GM23338 (cell line): ENCODE results near the gene RAB17.

Experiments used
- CREB1 ChIP-seq: fragments of 250-450 bp; sonication (Bioruptor Pico); IDR thresholded peaks from 2 replicates; pipeline ENCODE4 v1.5.0; 2020; ENCODE audit warnings: low read depth, mild to moderate bottlenecking, moderate library complexity
- CTCF ChIP-seq, 2 experiments: fragments of 200-600 bp in 1 of 2; sonication (generic) in 1 of 2; conservative IDR thresholded peaks; 2 replicates each; pipeline versions ENCODE4 v1.5.1 to v1.6.1; 2016 to 2017; ENCODE audit warnings: antibody characterized with exemption in 2 of 2, low read depth in 2 of 2, mild to moderate bottlenecking in 2 of 2, moderate library complexity in 1 of 2
- EZH2 ChIP-seq: fragments of 200-600 bp; sonication (generic); IDR thresholded peaks from one replicate; pipeline ENCODE4 v1.8.0; 2017; ENCODE audit warnings: antibody characterized with exemption, mild to moderate bottlenecking, low read depth; ENCODE audit not compliant: unreplicated experiment
- EZH2phosphoT487 ChIP-seq: fragments of 200-600 bp; sonication (generic); IDR thresholded peaks from one replicate; pipeline ENCODE4 v1.8.1; 2018; ENCODE audit warnings: antibody characterized with exemption; ENCODE audit not compliant: unreplicated experiment
- JUNB ChIP-seq: IDR thresholded peaks from one replicate; pipeline ENCODE4 v1.6.1; 2016; ENCODE audit warnings: antibody characterized with exemption; ENCODE audit not compliant: unreplicated experiment
- POLR2AphosphoS5 ChIP-seq: IDR thresholded peaks from 2 replicates; pipeline ENCODE4 v1.6.1; 2016; ENCODE audit warnings: antibody characterized with exemption, low read depth
- STAT1 ChIP-seq: IDR thresholded peaks from one replicate; pipeline ENCODE4 v1.6.1; 2016; ENCODE audit warnings: antibody characterized with exemption; ENCODE audit not compliant: unreplicated experiment
- TF ChIP-seq, protein P1 (sequence below): IDR thresholded peaks from one replicate; pipeline ENCODE4 v1.6.1; 2018; ENCODE audit warnings: antibody characterized with exemption; ENCODE audit not compliant: unreplicated experiment

DNA sequence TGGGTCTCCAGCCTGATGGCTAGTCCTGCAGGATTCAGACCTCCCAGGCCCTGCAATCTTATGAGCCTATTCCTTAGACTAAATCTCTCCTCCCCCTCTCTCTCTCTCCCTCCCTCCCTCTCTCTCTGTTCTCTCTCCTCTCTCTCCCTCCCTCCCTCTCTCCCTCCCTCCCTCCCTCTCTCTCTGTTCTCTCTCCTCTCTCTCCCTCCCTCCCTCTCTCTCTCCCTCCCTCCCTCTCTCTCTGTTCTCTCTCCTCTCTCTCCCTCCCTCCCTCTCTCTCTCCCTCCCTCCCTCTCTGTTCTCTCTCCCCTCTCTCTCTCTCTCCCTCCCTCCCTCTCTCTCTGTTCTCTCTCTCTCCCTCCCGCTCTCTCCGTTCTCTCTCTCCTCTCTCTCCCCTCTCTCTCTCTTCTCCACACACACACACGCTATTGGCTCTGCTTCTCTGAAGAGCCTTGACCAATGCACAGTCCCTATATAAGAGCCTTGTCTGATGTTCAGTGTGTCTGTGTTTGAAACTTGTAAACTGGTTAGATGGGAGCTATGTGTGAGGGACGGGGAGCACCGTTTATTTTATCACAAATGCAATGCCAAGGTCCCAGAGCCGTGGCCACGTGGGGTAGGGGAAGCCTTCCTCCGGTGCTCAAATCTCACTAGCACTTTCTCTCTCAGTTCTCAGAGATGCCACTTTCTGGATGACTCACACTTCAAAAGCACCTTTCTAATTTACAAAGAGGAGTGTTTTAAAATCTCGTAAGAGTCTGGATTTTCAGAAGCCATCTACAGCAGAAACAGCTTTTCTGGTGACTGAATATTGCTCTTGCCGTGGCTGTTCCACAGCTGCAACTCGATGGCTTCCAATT, 33.5 kb downstream of the RAB17 start:
- TF ChIP-seq CTCF (conservative IDR thresholded peaks at IDR 0.05; ENCODE audit: low read depth in 2 of 2): no peak
- no peak for TF ChIP-seq CREB1
- no peak for TF ChIP-seq EZH2
- no peak for TF ChIP-seq POLR2AphosphoS5
- no peak for TF ChIP-seq EZH2phosphoT487
- no peak for TF ChIP-seq STAT1
- no peak for TF ChIP-seq JUNB
- TF ChIP-seq, protein P1, sequence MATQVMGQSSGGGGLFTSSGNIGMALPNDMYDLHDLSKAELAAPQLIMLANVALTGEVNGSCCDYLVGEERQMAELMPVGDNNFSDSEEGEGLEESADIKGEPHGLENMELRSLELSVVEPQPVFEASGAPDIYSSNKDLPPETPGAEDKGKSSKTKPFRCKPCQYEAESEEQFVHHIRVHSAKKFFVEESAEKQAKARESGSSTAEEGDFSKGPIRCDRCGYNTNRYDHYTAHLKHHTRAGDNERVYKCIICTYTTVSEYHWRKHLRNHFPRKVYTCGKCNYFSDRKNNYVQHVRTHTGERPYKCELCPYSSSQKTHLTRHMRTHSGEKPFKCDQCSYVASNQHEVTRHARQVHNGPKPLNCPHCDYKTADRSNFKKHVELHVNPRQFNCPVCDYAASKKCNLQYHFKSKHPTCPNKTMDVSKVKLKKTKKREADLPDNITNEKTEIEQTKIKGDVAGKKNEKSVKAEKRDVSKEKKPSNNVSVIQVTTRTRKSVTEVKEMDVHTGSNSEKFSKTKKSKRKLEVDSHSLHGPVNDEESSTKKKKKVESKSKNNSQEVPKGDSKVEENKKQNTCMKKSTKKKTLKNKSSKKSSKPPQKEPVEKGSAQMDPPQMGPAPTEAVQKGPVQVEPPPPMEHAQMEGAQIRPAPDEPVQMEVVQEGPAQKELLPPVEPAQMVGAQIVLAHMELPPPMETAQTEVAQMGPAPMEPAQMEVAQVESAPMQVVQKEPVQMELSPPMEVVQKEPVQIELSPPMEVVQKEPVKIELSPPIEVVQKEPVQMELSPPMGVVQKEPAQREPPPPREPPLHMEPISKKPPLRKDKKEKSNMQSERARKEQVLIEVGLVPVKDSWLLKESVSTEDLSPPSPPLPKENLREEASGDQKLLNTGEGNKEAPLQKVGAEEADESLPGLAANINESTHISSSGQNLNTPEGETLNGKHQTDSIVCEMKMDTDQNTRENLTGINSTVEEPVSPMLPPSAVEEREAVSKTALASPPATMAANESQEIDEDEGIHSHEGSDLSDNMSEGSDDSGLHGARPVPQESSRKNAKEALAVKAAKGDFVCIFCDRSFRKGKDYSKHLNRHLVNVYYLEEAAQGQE: no peak
